GM12801 (cell line): ENCODE results near the gene TAAR9.

Source experiments
- CTCF ChIP-seq: IDR thresholded peaks from one replicate; pipeline ENCODE4 v1.5.1; 2011; ENCODE audit warnings: control low read depth; ENCODE audit not compliant: insufficient read length; ENCODE audit errors: extremely low read depth

TAAR9 gene

GRCh38 chr6:132568611-132569010, 30.5 kb downstream of the TAAR9 start:
- no peak for TF ChIP-seq CTCF

- TF ChIP-seq CTCF: no peak
Observed at GRCh38 chr6:132569170-132569569, 31.1 kb downstream of the TAAR9 start.

GRCh38 chr6:132570221-132570777, 32.2 kb downstream of the TAAR9 start, which contains the start of gene TAAR6:
Gene TAAR6 (plus strand): TSS chr6:132570322. CDS start chr6:132570322, 0 bp downstream.
- TF ChIP-seq CTCF: no peak

- TF ChIP-seq CTCF: no peak
Observed at GRCh38 chr6:132571774-132572173, 33.7 kb downstream of the TAAR9 start.

GRCh38 chr6:132584698-132585097, 46.6 kb downstream of the TAAR9 start:
- no peak for TF ChIP-seq CTCF

- no peak for TF ChIP-seq CTCF
Observed at GRCh38 chr6:132587424-132587823, 49.3 kb downstream of the TAAR9 start.
